GM19468 (cell line): ENCODE data around the gene KLHL3.

Experiments used
- ATAC-seq: cut with Tn5 transposase; IDR thresholded peaks from one replicate; pipeline ENCODE4 v1.9.1; 2021; ENCODE audit warnings: mild to moderate bottlenecking, moderate library complexity, moderate number of reproducible peaks; ENCODE audit not compliant: unreplicated experiment; ENCODE audit errors: extremely low read depth

KLHL3 gene

DNA sequence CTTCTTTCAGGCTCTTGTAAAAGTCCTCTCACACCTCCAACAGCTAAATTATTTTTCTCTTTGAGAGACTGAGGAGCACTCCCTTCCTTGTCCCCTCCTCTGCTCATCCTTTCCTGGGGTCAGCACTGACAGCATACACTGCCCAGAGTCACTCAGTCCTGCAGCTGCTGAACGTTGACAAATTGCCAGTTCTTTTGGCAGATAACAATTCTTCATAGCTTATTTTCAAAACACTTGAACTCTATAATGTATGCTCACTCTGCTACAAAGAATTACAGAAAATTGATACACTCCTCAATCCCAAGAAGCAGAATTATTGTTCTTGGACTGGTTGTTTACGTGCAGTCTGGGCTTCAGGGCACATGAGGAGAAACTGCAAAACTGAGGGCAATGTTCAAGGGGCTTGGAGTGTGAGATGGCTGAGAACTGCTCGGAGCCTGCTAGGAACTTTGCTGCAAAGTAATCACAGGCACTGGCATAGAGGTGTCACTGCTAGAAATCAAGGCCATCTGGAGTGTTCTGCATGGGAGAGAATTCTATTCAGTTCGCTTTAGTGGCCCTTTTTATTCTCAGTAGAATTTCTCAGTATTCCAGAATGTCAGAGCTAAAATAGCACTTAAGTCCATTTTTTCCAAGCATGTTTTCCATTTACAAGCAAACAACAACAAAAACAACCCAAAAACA lies 140.4 kb downstream of the KLHL3 start:
- no peak for ATAC-seq

- ATAC-seq = no peak
Observed at GRCh38 chr5:137594717-137595116, 141.2 kb downstream of the KLHL3 start.

DNA sequence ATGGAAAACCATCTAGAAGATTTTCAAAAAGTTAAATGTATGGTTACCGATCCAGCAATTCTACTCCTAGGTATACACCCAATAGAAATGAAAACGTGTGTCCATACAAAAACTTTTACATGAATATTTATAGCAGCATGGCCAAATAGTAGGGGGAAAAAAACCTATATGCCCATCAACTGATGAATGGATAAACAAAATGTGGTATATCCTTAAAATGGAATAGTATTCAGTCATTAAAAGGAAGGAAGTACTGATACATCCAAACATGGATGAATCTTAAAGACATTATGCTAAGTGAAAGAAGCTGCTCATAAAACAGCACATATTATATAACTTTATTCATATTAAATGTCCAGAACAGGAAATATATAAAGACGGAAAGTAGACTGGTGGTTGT lies 143.6 kb downstream of the KLHL3 start:
- ATAC-seq = no peak

GRCh38 chr5:137589185-137589584 lies 146.7 kb downstream of the KLHL3 start:
- no peak for ATAC-seq

DNA sequence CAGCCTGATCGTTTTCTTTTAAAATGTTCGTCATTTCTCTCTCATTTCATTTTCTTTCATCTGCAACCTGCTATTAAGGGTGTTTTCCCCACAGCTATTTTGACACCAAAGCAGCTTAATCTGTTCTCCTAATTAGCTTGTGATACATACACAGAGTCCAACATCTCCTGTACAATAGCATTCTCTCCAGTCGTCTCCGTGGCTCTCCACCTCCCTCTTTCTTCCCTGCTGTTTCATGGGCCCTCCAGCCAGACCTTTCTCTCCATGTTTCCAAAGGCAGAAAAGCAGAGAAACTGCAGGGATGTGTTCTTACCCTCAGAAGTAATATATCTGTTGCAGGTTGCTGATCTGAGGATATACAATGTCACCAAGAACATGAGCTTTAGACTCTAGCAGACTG lies 148.0 kb downstream of the KLHL3 start:
- ATAC-seq = no peak

DNA sequence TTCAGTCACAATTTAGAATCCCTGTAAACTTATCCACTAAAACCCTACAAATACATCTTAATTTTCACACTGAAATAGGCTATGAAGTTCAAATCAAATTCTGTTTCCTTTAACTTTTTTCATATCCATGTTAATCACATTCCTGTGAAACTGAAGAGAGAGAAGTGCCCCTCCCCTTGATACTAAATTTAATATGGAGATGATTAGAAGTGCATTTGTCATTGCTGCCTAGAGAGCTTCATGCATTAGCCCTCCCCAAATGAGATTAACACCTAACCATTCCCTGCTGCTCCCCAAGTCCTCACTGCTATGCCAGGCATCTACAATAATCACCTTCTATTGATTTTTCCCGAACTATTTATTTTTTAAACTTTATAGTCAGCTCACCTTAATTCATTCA lies 151.6 kb downstream of the KLHL3 start:
- no peak for ATAC-seq

- ATAC-seq = no peak
Observed at GRCh38 chr5:137583129-137583528, 152.8 kb downstream of the KLHL3 start.

- ATAC-seq = no peak
Observed at GRCh38 chr5:137582218-137582617, 153.7 kb downstream of the KLHL3 start.

DNA sequence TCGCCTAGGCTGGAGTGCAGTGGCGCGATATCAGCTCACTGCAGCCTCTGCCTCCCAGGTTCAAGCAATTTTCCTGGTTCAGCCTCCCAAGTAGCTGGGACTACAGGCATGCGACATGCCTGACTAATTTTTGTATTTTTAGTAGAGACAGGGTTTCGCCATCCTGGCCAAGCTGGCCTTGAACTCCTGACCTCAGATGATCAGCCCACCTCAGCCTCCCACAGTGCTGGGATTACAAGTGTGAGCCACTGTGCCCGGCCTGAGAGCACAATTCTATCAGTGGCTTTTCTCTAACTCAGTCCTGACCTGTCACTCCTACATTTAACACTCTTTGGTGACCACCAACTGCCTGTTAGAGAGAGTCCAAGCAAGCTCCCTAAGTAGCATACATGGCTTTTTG lies 154.1 kb downstream of the KLHL3 start:
- ATAC-seq = no peak

- ATAC-seq = no peak
Observed at GRCh38 chr5:137580030-137580429, 155.9 kb downstream of the KLHL3 start.

DNA sequence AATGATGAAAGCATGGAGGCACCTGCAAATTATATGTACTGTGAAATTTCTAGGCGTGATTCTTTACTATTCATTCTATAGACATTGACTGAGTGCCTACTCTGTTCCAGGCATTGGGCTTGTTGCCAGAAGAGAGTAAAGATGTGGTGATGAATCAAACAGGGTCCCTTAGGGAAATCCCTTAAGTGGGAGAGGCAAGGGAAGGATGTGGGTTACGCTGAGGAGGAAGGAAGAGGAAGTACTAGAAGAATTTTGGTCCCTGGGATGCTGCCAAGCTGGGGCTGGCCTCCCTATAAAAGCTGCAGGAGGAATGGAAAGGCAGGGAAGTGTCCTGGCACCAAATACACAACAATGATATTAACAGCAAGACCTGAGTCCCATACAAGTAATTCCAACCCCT lies 160.0 kb downstream of the KLHL3 start:
- no peak for ATAC-seq

DNA sequence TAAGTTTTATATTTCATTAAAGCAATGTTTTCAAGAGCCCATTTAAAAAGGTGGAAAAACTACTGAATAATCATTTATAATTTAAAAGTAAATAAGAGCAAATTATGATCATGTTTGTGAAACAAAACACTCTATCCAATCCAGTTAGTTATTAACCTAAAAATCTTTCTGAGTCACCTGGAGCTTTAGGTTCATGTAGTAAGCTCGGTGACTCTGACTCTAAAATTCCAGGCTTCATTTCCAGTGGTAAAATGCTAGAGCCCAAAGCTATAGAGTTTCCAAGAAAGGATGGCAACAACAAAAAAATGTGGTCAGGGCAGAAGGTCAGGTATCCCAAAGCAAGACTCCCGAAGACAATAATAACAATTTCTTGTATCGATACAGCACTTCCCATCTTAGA lies 160.7 kb downstream of the KLHL3 start:
- ATAC-seq = no peak

DNA sequence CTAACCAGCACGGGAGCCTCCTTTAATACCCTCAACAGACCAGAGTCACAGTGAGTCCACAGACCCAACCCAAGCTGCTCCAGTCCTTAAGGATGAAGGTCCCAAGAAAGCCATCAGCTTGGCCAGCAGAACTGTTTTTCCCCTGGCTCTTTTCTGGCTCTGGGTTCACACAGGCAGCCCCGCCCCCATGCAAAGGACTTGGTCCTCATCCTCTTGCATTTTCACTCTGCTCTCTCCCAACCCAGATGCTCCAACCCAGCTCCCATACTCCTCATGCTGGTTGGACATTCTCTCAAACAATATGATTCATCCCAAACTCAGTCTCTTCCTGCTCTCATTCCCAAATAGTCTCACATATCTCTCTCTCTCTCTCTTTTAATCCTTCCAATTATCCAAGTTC lies 162.5 kb downstream of the KLHL3 start:
- no peak for ATAC-seq

- no peak for ATAC-seq
Observed at GRCh38 chr5:137572042-137572695, 163.7 kb downstream of the KLHL3 start.

DNA sequence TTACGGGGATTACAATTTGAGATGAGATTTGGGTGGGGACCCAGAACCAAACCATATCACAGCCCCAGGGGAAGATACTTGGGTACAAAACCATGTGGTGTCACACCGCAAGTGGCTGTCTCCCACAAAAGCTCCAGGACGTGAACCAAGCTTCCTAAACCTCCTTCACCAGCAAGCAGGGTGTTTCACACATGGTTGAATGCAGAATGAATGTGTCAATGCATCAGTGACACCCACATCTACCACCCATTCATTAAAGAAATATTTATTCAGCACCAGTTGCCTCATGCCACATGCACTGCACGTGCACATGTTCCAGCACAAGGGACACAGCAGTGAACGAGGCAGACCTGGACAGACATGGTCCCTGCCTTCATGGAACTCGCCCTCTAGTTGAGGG lies 165.8 kb downstream of the KLHL3 start:
- ATAC-seq = no peak
